K562 (cell line): ENCODE measurements around the gene CYTH4. TPM values are rescaled to one million over a fixed set of nuclear protein-coding genes. Genes with fewer than 3 reads are reported as not detected.

Source experiments
- ATAC-seq: fragments of 200-7000 bp; cut with Tn5 transposase; 3 replicates; pipeline ENCODE4 v1.9.1; 2020; ENCODE audit warnings: moderate library complexity
- BruUV-seq: library from RNA; stranded (reverse); fragments of 400-500 nt; replicated peaks from 2 replicates; lab custom pipeline; 2021; lab: Mats Ljungman, UMichigan
- CTCF ChIA-PET: fragments of 300-600 bp; formaldehyde crosslinking; extraction: SDS; loops from one replicate; lab custom pipeline; 2021; ENCODE audit warnings: low intra/inter-chr PET ratio; lab: Yijun Ruan, JAX
- POLR2A ChIA-PET: fragments of 300-600, 350-650 bp; sonication (Branson Sonifier 250); formaldehyde crosslinking; extraction: SDS; loops from one replicate; lab custom pipeline; 2021; ENCODE audit warnings: antibody characterized with exemption, inconsistent platforms; lab: Yijun Ruan, JAX
- DNase-seq, 4 experiments: peaks; one replicate each; pipeline versions ENCODE4 v3.0.0 to v3.0.0-alpha.2; 2011 to 2018; ENCODE audit warnings: low spot score in 3 of 4, mixed read lengths in 3 of 4; ENCODE audit errors: extremely low read depth in 1 of 4
- FAIRE-seq: peaks from 2 replicates; lab custom pipeline; 2011; peaks lifted over from hg19 to GRCh38; lab: Jason Lieb, UNC
- H2AFZ ChIP-seq: 2 replicates; pipeline ENCODE4 v1.6.0; 2011; ENCODE audit warnings: low read depth, low read length, control low read depth, inconsistent platforms
- H3K27ac ChIP-seq: fragments of 200-600 bp; 3 replicates; pipeline ENCODE4 v1.8.0; 2011; ENCODE audit warnings: low read depth, mild to moderate bottlenecking, control low read depth, inconsistent platforms, low read length, moderate library complexity, mixed read lengths; ENCODE audit errors: extremely low read depth
- H3K27me3 ChIP-seq, 2 experiments: fragments of 300-600 bp in 1 of 2; 2 replicates in 1 of 2; 3 replicates in 1 of 2; pipeline versions ENCODE4 v1.6.0 to v1.8.0; 2011; ENCODE audit warnings: inconsistent platforms in 2 of 2, low read length in 2 of 2, mild to moderate bottlenecking in 1 of 2, mixed read lengths in 1 of 2, moderate library complexity in 1 of 2; ENCODE audit not compliant: control insufficient read depth in 2 of 2, insufficient read depth in 2 of 2
- H3K36me3 ChIP-seq: fragments of 300-600 bp; 3 replicates; pipeline ENCODE4 v1.8.0; 2011; ENCODE audit warnings: mild to moderate bottlenecking, low read length, inconsistent platforms; ENCODE audit not compliant: control insufficient read depth, insufficient read depth
- H3K4me1 ChIP-seq, 2 experiments: fragments of 200-600 bp in 1 of 2; replicated peaks in 1 of 2; 2 replicates in 1 of 2; 3 replicates in 1 of 2; pipeline versions ENCODE4 v1.5.1 to v1.8.0; 2011; ENCODE audit warnings: inconsistent platforms in 2 of 2, low read length in 2 of 2, mild to moderate bottlenecking in 1 of 2, mixed read lengths in 1 of 2, moderate library complexity in 1 of 2; ENCODE audit not compliant: control insufficient read depth in 2 of 2, insufficient read depth in 2 of 2
- H3K4me2 ChIP-seq: 2 replicates; pipeline ENCODE4 v1.6.1; 2011; ENCODE audit warnings: low read length, control low read depth, inconsistent platforms, mixed read lengths; ENCODE audit not compliant: insufficient read depth
- H3K4me3 ChIP-seq: fragments of 200-600 bp; sonication (generic), shearing (Covaris generic); 2 replicates; pipeline ENCODE4 v1.5.1; 2016; ENCODE audit warnings: control low read depth, inconsistent platforms
- H3K79me2 ChIP-seq: fragments of 200-600 bp; 3 replicates; pipeline ENCODE4 v1.8.0; 2011; ENCODE audit warnings: low read length, inconsistent platforms; ENCODE audit not compliant: control insufficient read depth, insufficient read depth
- H3K9ac ChIP-seq, 2 experiments: 2 replicates each; pipeline versions ENCODE4 v1.6.0 to v1.6.1; 2011; ENCODE audit warnings: low read depth in 2 of 2, low read length in 2 of 2, control low read depth in 1 of 2, inconsistent platforms in 1 of 2, mild to moderate bottlenecking in 1 of 2, mixed read lengths in 1 of 2; ENCODE audit not compliant: insufficient read depth in 1 of 2
- H3K9me1 ChIP-seq: one replicate; pipeline ENCODE4 v1.6.0; 2011; ENCODE audit warnings: inconsistent platforms, mild to moderate bottlenecking, low read length, moderate library complexity; ENCODE audit not compliant: control insufficient read depth, insufficient read depth
- H3K9me3 ChIP-seq: replicated peaks from 2 replicates; pipeline ENCODE4 v1.5.1; 2011; ENCODE audit warnings: low read depth, low read length, inconsistent platforms; ENCODE audit not compliant: control insufficient read depth, insufficient read depth
- H4K20me1 ChIP-seq: replicated peaks from 2 replicates; pipeline ENCODE4 v1.6.1; 2011; ENCODE audit warnings: low read length, inconsistent platforms, mixed read lengths; ENCODE audit not compliant: control insufficient read depth, insufficient read depth
- DMBX1 ChIP-seq: fragments of 250-450 bp; sonication (Bioruptor Pico); IDR thresholded peaks from 2 replicates; pipeline ENCODE4 v1.8.0; 2022; ENCODE audit warnings: inconsistent platforms, mild to moderate bottlenecking, moderate library complexity, borderline replicate concordance
- MTF1 ChIP-seq: fragments of 250-450 bp; sonication (Bioruptor Pico); IDR thresholded peaks from 2 replicates; pipeline ENCODE4 v1.9.0; 2021; ENCODE audit warnings: moderate library complexity, mild to moderate bottlenecking, inconsistent platforms, borderline replicate concordance
- PRPF4 ChIP-seq: fragments of 200-400 bp; formaldehyde crosslinking; IDR thresholded peaks from one replicate; pipeline ENCODE4 v1.6.1; 2017; ENCODE audit warnings: low read length, low read depth, mild to moderate bottlenecking; ENCODE audit not compliant: insufficient read depth, poor library complexity, severe bottlenecking
- SPI1 ChIP-seq: IDR thresholded peaks from 2 replicates; pipeline ENCODE4 v1.6.1; 2011; ENCODE audit warnings: low read depth, low read length, control low read depth, borderline replicate concordance
- TEAD4 ChIP-seq, 2 experiments: sonication (generic) in 1 of 2; formaldehyde crosslinking in 1 of 2; IDR thresholded peaks; 2 replicates each; pipeline versions ENCODE4 v1.6.1 to v1.8.0; 2012 to 2022; ENCODE audit warnings: borderline replicate concordance in 1 of 2, inconsistent platforms in 1 of 2, low read length in 1 of 2, mild to moderate bottlenecking in 1 of 2, missing genetic modification reagents in 1 of 2
- WHSC1 ChIP-seq: IDR thresholded peaks from one replicate; pipeline ENCODE4 v1.6.1; 2012; ENCODE audit warnings: low read length, control low read depth, inconsistent platforms
- ZBTB1 ChIP-seq: sonication (generic); formaldehyde crosslinking; IDR thresholded peaks from 2 replicates; pipeline ENCODE4 v1.8.1; 2023; ENCODE audit warnings: missing genetic modification reagents, low read depth, mild to moderate bottlenecking, borderline replicate concordance
- ZNF695 ChIP-seq: fragments of 450-650 bp; formaldehyde crosslinking; IDR thresholded peaks from 2 replicates; pipeline ENCODE4 v1.4.0; 2020; ENCODE audit warnings: mild to moderate bottlenecking, moderate library complexity
- ZNF79 ChIP-seq: fragments of 250-450 bp; sonication (Bioruptor Pico); IDR thresholded peaks from 2 replicates; pipeline ENCODE4 v1.4.0; 2020; ENCODE audit warnings: low read depth, mild to moderate bottlenecking, moderate library complexity
- WGBS: fragments of 100-300 bp; shearing (Covaris generic); methylation state at CpG from one replicate; pipeline ENCODE4 v1.1.6; 2016; ENCODE audit warnings: low coverage, mixed read lengths; ENCODE audit not compliant: insufficient coverage; ENCODE audit errors: missing lambda C conversion rate; 5-methylcytosine and 5-hydroxymethylcytosine counted together
- in situ Hi-C: fragments of 300-500 bp; cut with MboI; formaldehyde crosslinking; loops from 4 replicates; pipeline ENCODE4 v1.15.0; 2018; ENCODE audit warnings: inconsistent platforms, mixed read lengths
- intact Hi-C: fragments of 100-400 bp; cut with micrococcal nuclease; formaldehyde crosslinking; loops from 2 replicates; pipeline ENCODE4 v1.14.2; 2022
- polyA plus RNA-seq, 8 experiments: library from polyadenylated mRNA; depleted of rRNA in 4 of 8; stranded (reverse) in 5 of 8; unstranded in 3 of 8; fragments of >200 nt; fragmentation: Nextera tagmentation in 2 of 8; fragmentation: Illumina TruSeq in 1 of 8; extraction: Ambion mirVana in 2 of 8; extraction: Trizol in 1 of 8; gene quantifications; 2 replicates each; pipeline versions ENCODE4 v1.2.1 to v1.2.3, GENCODE V29; 2011 to 2014; ENCODE audit warnings: inconsistent platforms in 1 of 8, missing spikeins in 1 of 8
- total RNA-seq, 7 experiments: library from RNA; depleted of rRNA in 6 of 7; stranded (reverse); fragments of >200 nt in 6 of 7; fragmentation: Illumina TruSeq in 2 of 7; extraction: Trizol in 2 of 7; gene quantifications; 2 replicates each; pipeline versions ENCODE4 v1.2.1 to v1.2.3, GENCODE V29; 2011 to 2021; ENCODE audit warnings: low replicate concordance in 1 of 7
- TF ChIP-seq, protein P1 (sequence below): fragments of 200-400 bp; formaldehyde crosslinking; IDR thresholded peaks from 2 replicates; pipeline ENCODE4 v1.6.1; 2017; ENCODE audit warnings: mild to moderate bottlenecking, low read depth, low read length, moderate library complexity
- TF ChIP-seq, protein P2 (sequence below): fragments of 450-650 bp; IDR thresholded peaks from 2 replicates; pipeline ENCODE4 v1.6.1; 2016; ENCODE audit warnings: borderline replicate concordance
- TF ChIP-seq, protein P3 (sequence below): fragments of 450-650 bp; formaldehyde crosslinking; IDR thresholded peaks from 2 replicates; pipeline ENCODE4 v1.4.0; 2020; ENCODE audit warnings: mild to moderate bottlenecking

CYTH4 gene
- total and polyA plus RNA-seq, 9 of the 15 experiments (the other 6 are each of a cell fraction or from before 2014, with no cell fraction given) = 0.03 to 2.0 (median 0.61) TPM; not detected in 1

DNA sequence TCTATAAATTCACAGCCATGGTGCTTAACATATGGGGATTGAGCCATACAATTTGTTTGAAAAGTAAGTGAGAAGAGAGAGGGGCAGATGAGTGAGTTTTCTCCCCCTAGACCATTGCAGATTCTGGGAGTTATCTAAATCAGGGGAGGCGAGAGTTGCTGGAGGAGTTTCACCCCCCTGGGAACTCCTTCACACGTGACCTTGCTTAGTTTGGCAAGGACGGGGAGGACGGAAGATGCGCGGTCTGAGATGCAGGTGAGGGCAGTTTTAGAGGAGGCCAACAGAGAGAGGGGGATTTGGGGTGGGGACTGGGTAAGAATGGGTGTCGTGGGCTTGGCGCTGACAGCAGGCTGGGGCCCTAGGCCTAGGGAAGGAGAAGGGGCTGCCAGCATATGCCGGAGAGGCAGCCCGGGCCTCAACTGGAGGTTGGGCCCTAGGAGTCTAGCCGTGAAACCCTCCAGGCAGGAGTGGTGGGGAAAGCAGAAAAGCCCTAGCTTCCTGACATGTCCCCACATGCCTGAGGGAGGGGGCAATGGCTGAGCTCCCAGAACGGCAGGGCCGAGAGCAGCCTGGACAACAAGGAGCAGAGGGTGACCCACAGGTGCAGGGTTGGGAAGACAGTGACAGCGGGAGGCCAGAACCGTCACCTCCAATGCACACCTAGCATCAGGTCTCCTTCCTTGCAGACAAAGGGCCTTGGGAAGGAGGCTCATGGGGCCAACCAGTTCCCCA lies 81.1 kb downstream of the CYTH4 start:
- H3K9me1 ChIP-seq = no peaks in the 10 kb centered on the region
- 0 out of 5 replicates have a peak, but pooled peaks cover 0 to 3% of the 10 kb centered on the region in 2 experiments for H3K4me1 ChIP-seq
- DNase-seq (no peak), ATAC-seq (no peak), FAIRE-seq (no peak)
- no peak overlapping the region for H3K27ac ChIP-seq
- BruUV-seq = no TSS peak
- POLR2A ChIA-PET = no interaction called here
- no peak overlapping the region for H3K4me3 ChIP-seq
- no peaks in the 10 kb centered on the region for H3K9me3 ChIP-seq
- peaks cover 0 to 56% of the 10 kb centered on the region in 2 experiments; a peak in 2 of 5 replicates for H3K27me3 ChIP-seq
- no peak overlapping the region for H3K9ac ChIP-seq
- H3K4me2 ChIP-seq = no peak overlapping the region
- no peak overlapping the region for H2AFZ ChIP-seq
- H3K79me2 ChIP-seq = no peaks in the 10 kb centered on the region
- 6% methylated on average over 11 of the region's 15 CpGs for WGBS
- no peaks in the 10 kb centered on the region for H4K20me1 ChIP-seq
- in situ Hi-C loops = no loop called here
- CTCF ChIA-PET = no interaction called here
- intact Hi-C loops = no loop called here
- H3K36me3 ChIP-seq = no peaks in the 10 kb centered on the region
- TF ChIP-seq ZNF79 (no peak), WHSC1 (no peak), TEAD4 (IDR thresholded peaks at IDR 0.05; ENCODE audit: low read length) (no peak), TEAD4 (CRISPR knock-in tag; IDR thresholded peaks at IDR 0.05; ENCODE audit: borderline replicate concordance) (no peak), MTF1 (CRISPR knock-in tag) (no peak), ZBTB1 (CRISPR knock-in tag) (no peak), ZNF695 (CRISPR knock-in tag) (no peak), SPI1 (no peak), PRPF4 (no peak), DMBX1 (no peak)
- TF ChIP-seq, protein P1, sequence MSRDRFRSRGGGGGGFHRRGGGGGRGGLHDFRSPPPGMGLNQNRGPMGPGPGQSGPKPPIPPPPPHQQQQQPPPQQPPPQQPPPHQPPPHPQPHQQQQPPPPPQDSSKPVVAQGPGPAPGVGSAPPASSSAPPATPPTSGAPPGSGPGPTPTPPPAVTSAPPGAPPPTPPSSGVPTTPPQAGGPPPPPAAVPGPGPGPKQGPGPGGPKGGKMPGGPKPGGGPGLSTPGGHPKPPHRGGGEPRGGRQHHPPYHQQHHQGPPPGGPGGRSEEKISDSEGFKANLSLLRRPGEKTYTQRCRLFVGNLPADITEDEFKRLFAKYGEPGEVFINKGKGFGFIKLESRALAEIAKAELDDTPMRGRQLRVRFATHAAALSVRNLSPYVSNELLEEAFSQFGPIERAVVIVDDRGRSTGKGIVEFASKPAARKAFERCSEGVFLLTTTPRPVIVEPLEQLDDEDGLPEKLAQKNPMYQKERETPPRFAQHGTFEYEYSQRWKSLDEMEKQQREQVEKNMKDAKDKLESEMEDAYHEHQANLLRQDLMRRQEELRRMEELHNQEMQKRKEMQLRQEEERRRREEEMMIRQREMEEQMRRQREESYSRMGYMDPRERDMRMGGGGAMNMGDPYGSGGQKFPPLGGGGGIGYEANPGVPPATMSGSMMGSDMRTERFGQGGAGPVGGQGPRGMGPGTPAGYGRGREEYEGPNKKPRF = no peak
- TF ChIP-seq, protein P2, sequence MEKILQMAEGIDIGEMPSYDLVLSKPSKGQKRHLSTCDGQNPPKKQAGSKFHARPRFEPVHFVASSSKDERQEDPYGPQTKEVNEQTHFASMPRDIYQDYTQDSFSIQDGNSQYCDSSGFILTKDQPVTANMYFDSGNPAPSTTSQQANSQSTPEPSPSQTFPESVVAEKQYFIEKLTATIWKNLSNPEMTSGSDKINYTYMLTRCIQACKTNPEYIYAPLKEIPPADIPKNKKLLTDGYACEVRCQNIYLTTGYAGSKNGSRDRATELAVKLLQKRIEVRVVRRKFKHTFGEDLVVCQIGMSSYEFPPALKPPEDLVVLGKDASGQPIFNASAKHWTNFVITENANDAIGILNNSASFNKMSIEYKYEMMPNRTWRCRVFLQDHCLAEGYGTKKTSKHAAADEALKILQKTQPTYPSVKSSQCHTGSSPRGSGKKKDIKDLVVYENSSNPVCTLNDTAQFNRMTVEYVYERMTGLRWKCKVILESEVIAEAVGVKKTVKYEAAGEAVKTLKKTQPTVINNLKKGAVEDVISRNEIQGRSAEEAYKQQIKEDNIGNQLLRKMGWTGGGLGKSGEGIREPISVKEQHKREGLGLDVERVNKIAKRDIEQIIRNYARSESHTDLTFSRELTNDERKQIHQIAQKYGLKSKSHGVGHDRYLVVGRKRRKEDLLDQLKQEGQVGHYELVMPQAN = no peak
- TF ChIP-seq, protein P3, sequence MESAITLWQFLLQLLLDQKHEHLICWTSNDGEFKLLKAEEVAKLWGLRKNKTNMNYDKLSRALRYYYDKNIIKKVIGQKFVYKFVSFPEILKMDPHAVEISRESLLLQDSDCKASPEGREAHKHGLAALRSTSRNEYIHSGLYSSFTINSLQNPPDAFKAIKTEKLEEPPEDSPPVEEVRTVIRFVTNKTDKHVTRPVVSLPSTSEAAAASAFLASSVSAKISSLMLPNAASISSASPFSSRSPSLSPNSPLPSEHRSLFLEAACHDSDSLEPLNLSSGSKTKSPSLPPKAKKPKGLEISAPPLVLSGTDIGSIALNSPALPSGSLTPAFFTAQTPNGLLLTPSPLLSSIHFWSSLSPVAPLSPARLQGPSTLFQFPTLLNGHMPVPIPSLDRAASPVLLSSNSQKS (CRISPR knock-in tag) = no peak
